Panc1 (cell line): Measurements from ENCODE around the gene RUSC1. TPM values are rescaled to one million over a fixed set of nuclear protein-coding genes. Genes with fewer than 3 reads are reported as not detected.

Source experiments
- ATAC-seq: fragments of 200-7000 bp; cut with Tn5 transposase; 2 replicates; pipeline ENCODE4 v1.9.1; 2020; ENCODE audit warnings: mild to moderate bottlenecking, moderate library complexity
- BruUV-seq: library from RNA; stranded (reverse); fragments of 400-500 nt; replicated peaks from 2 replicates; lab custom pipeline; 2021; lab: Mats Ljungman, UMichigan
- CTCF ChIA-PET: fragments of 300-600 bp; sonication (Branson Sonifier 250); formaldehyde crosslinking; loops from one replicate; lab custom pipeline; 2022; ENCODE audit warnings: antibody characterized with exemption; lab: Charles Lee
- POLR2A ChIA-PET: fragments of 300-600 bp; sonication (Branson Sonifier 250); formaldehyde crosslinking; loops from one replicate; lab custom pipeline; 2022; ENCODE audit warnings: antibody characterized with exemption; lab: Charles Lee
- DNase-seq: peaks from one replicate; pipeline ENCODE4 v3.0.0-alpha.2; 2010; ENCODE audit warnings: low read depth, low spot score
- H3K27ac ChIP-seq: 2 replicates; pipeline ENCODE4 v1.5.1; 2011; ENCODE audit warnings: mild to moderate bottlenecking, low read length, inconsistent platforms
- H3K27me3 ChIP-seq: fragments of 200-500 bp; sonication (Bioruptor generic); 2 replicates; pipeline ENCODE4 v1.6.0; 2014; ENCODE audit warnings: low read length, inconsistent platforms; ENCODE audit not compliant: control insufficient read depth, insufficient read depth
- H3K36me3 ChIP-seq: fragments of 200-500 bp; sonication (Bioruptor generic); 2 replicates; pipeline ENCODE4 v1.5.1; 2014; ENCODE audit warnings: inconsistent platforms, mild to moderate bottlenecking, low read length, moderate library complexity; ENCODE audit not compliant: control insufficient read depth, insufficient read depth
- H3K4me1 ChIP-seq: 2 replicates; pipeline ENCODE4 v1.5.1; 2011; ENCODE audit warnings: inconsistent platforms, mild to moderate bottlenecking, low read length, moderate library complexity; ENCODE audit not compliant: control insufficient read depth, insufficient read depth
- H3K4me3 ChIP-seq, 2 experiments: 2 replicates each; pipeline ENCODE4 v1.5.1; 2011 to 2012; ENCODE audit warnings: low read depth in 2 of 2, low read length in 2 of 2, mild to moderate bottlenecking in 2 of 2, inconsistent platforms in 1 of 2, moderate library complexity in 1 of 2
- H3K9me3 ChIP-seq: fragments of 200-500 bp; sonication (Bioruptor generic); 2 replicates; pipeline ENCODE4 v1.5.1; 2014; ENCODE audit warnings: low read depth, mild to moderate bottlenecking, inconsistent platforms, low read length, moderate library complexity; ENCODE audit not compliant: control insufficient read depth, insufficient read depth
- POLR2AphosphoS5 ChIP-seq: IDR thresholded peaks from 2 replicates; pipeline ENCODE4 v1.6.1; 2012; ENCODE audit warnings: mild to moderate bottlenecking, low read depth, low read length, moderate library complexity
- SIN3A ChIP-seq: IDR thresholded peaks from 2 replicates; pipeline ENCODE4 v1.6.1; 2012; ENCODE audit warnings: low read depth, mild to moderate bottlenecking, low read length, moderate library complexity, borderline replicate concordance; ENCODE audit not compliant: insufficient read depth
- TCF7L2 ChIP-seq: IDR thresholded peaks from 2 replicates; pipeline ENCODE4 v1.6.1; 2011; ENCODE audit warnings: mild to moderate bottlenecking, low read depth, low read length, inconsistent platforms
- in situ Hi-C: cut with HindIII; loops from 2 replicates; pipeline ENCODE4 v1.10.0; 2016; ENCODE audit warnings: low sequenced_read_pairs, low pct_unique_long_range_greater_than_20kb
- intact Hi-C: fragments of 100-400 bp; cut with micrococcal nuclease; formaldehyde crosslinking; loops from one replicate; pipeline ENCODE4 v1.10.0; 2022; ENCODE audit not compliant: unreplicated experiment
- total RNA-seq: library from RNA; stranded (reverse); gene quantifications from one replicate; pipeline ENCODE4 v1.2.1, GENCODE V29; 2021; ENCODE audit not compliant: unreplicated experiment
- TF ChIP-seq, protein P1 (sequence below): fragments of 450-650 bp; IDR thresholded peaks from 2 replicates; pipeline ENCODE4 v1.5.1; 2017; ENCODE audit warnings: mild to moderate bottlenecking
- TF ChIP-seq, protein P2 (sequence below), 2 experiments: IDR thresholded peaks; 2 replicates each; pipeline ENCODE4 v1.6.1; 2011 to 2012; ENCODE audit warnings: low read depth in 2 of 2, control low read depth in 1 of 2, low read length in 1 of 2, mild to moderate bottlenecking in 1 of 2, moderate library complexity in 1 of 2; ENCODE audit not compliant: insufficient read depth in 1 of 2

RUSC1 gene
- total RNA-seq, 1 experiment from 2014 or later: 77.9 TPM

DNA sequence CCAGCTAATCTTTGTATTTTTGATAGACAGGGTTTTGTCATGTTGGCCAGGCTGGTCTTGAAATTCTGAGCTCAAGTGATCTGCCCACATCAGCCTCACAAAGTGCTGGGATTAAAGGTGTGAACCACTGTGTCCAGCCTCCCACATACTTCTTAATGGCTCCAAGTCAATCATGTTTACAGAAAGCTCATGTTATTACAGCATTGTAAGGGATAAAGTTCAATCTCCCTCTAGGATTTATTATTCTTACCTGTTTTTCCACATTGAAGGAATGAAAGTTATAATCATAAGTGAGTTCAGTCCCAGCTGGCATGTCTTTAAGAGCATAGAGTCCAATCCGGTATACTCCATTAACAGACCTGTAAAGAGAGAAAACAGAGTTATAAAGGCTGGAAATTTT is 39.4 kb downstream of the RUSC1 start:
- intact Hi-C loops (no loop called here), in situ Hi-C loops (no loop called here)
- H3K9me3 ChIP-seq: no peaks in the 10 kb centered on the region
- H3K4me1 ChIP-seq: no peaks in the 10 kb centered on the region
- no peak overlapping the region for H3K27ac ChIP-seq
- no peak overlapping the region for H3K4me3 ChIP-seq
- ATAC-seq (no peak), DNase-seq (no peak)
- no TSS peak for BruUV-seq
- no peaks in the 10 kb centered on the region for H3K27me3 ChIP-seq
- CTCF ChIA-PET: interaction anchor here (0.7 to 0.8 kb wide), 2 partner anchors 153 to 706 kb away, joined by 8 to 9 read pairs; no protein-coding TSS in a partner anchor
- H3K36me3 ChIP-seq: peaks cover 4% of the 10 kb centered on the region
- TF ChIP-seq POLR2AphosphoS5: no peak
- TF ChIP-seq TCF7L2: no peak
- POLR2A ChIA-PET: interaction anchor here (0.6 kb wide), 1 partner anchor 292 kb away, joined by 9 read pairs; no protein-coding TSS in a partner anchor

DNA sequence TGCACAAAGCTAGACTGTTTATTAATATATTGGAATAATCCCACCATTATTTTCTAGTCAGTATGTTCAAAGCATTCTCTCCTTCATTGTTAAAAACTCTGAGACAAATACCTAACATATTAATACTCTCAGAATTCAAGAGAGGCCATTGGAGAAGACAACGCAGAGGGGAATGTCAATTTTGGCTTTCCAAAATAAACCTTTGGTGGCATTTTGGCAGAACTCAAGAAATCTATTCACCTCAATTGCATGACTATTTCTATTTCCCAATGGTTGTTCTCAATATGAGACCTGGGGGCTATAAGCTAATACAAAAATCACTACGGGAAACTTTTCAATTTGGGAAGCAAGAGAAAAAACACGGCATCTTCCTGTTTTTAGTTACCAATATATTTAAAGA is 58.5 kb downstream of the RUSC1 start:
- no TSS peak for BruUV-seq
- CTCF ChIA-PET: no interaction called here

More for the DNA sequence above, 58.5 kb downstream of the RUSC1 start:
- intact Hi-C loops (no loop called here), in situ Hi-C loops (no loop called here)
- Histone ChIP-seq H3K4me1 (no peaks in the 10 kb centered on the region), H3K9me3 (no peaks in the 10 kb centered on the region), H3K4me3 (no peak overlapping the region), H3K36me3 (peaks cover 16% of the 10 kb centered on the region), H3K27ac (no peak overlapping the region), H3K27me3 (no peaks in the 10 kb centered on the region)
- ATAC-seq (no peak), DNase-seq (no peak)
- no peak for TF ChIP-seq POLR2AphosphoS5
- TF ChIP-seq, protein P1, sequence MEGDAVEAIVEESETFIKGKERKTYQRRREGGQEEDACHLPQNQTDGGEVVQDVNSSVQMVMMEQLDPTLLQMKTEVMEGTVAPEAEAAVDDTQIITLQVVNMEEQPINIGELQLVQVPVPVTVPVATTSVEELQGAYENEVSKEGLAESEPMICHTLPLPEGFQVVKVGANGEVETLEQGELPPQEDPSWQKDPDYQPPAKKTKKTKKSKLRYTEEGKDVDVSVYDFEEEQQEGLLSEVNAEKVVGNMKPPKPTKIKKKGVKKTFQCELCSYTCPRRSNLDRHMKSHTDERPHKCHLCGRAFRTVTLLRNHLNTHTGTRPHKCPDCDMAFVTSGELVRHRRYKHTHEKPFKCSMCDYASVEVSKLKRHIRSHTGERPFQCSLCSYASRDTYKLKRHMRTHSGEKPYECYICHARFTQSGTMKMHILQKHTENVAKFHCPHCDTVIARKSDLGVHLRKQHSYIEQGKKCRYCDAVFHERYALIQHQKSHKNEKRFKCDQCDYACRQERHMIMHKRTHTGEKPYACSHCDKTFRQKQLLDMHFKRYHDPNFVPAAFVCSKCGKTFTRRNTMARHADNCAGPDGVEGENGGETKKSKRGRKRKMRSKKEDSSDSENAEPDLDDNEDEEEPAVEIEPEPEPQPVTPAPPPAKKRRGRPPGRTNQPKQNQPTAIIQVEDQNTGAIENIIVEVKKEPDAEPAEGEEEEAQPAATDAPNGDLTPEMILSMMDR: no peak
- TF ChIP-seq TCF7L2: no peak
- TF ChIP-seq SIN3A: no peak
- TF ChIP-seq, protein P2, sequence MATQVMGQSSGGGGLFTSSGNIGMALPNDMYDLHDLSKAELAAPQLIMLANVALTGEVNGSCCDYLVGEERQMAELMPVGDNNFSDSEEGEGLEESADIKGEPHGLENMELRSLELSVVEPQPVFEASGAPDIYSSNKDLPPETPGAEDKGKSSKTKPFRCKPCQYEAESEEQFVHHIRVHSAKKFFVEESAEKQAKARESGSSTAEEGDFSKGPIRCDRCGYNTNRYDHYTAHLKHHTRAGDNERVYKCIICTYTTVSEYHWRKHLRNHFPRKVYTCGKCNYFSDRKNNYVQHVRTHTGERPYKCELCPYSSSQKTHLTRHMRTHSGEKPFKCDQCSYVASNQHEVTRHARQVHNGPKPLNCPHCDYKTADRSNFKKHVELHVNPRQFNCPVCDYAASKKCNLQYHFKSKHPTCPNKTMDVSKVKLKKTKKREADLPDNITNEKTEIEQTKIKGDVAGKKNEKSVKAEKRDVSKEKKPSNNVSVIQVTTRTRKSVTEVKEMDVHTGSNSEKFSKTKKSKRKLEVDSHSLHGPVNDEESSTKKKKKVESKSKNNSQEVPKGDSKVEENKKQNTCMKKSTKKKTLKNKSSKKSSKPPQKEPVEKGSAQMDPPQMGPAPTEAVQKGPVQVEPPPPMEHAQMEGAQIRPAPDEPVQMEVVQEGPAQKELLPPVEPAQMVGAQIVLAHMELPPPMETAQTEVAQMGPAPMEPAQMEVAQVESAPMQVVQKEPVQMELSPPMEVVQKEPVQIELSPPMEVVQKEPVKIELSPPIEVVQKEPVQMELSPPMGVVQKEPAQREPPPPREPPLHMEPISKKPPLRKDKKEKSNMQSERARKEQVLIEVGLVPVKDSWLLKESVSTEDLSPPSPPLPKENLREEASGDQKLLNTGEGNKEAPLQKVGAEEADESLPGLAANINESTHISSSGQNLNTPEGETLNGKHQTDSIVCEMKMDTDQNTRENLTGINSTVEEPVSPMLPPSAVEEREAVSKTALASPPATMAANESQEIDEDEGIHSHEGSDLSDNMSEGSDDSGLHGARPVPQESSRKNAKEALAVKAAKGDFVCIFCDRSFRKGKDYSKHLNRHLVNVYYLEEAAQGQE (IDR thresholded peaks at IDR 0.05; ENCODE audit: insufficient read depth in 1 of 2, low read depth in 2 of 2, low read length in 1 of 2): no peak
- POLR2A ChIA-PET: interaction anchor here (0.6 kb wide), 1 partner anchor 41 kb away, joined by 3 read pairs; no protein-coding TSS in a partner anchor
